Prostate gland (tissue), 2 donors: ENCODE data around the gene NFAM1. TPM values are rescaled to one million over a fixed set of nuclear protein-coding genes. Genes with fewer than 3 reads are reported as not detected.

Experiments
- DNase-seq: peaks from one replicate; pipeline ENCODE4 v3.0.0-alpha.2; 2019; ENCODE audit warnings: low spot score
- H3K27ac ChIP-seq, 2 donors: fragments of 200-600 bp; sonication (generic); 2 replicates each; pipeline ENCODE4 v1.5.1; 2017 to 2019
- H3K27me3 ChIP-seq: fragments of 200-600 bp; sonication (generic); replicated peaks from 2 replicates; pipeline ENCODE4 v1.5.1; 2019; ENCODE audit not compliant: insufficient read depth
- H3K36me3 ChIP-seq, 2 donors: fragments of 200-600 bp; sonication (generic); 1 replicate in 1 of 2; 2 replicates in 1 of 2; pipeline versions ENCODE4 v1.5.1 to v1.8.1; 2017 to 2019
- H3K4me1 ChIP-seq: fragments of 200-600 bp; sonication (generic); replicated peaks from 2 replicates; pipeline ENCODE4 v1.5.1; 2019
- H3K4me3 ChIP-seq, 2 donors: fragments of 200-600 bp; sonication (generic); 2 replicates each; pipeline ENCODE4 v1.5.1; 2017 to 2019
- H3K9me3 ChIP-seq: fragments of 200-600 bp; sonication (generic); 2 replicates; pipeline ENCODE4 v1.5.1; 2017
- POLR2A ChIP-seq: fragments of 450-650 bp; IDR thresholded peaks from one replicate; pipeline ENCODE4 v1.6.1; 2016; ENCODE audit warnings: antibody characterized with exemption, mild to moderate bottlenecking
- POLR2AphosphoS5 ChIP-seq: sonication (generic); formaldehyde crosslinking; IDR thresholded peaks from one replicate; pipeline ENCODE4 v1.6.1; 2017; ENCODE audit warnings: antibody characterized with exemption
- WGBS: methylation state at CpG from one replicate; pipeline ENCODE4 v1.1.5; 2018; 5-methylcytosine and 5-hydroxymethylcytosine counted together
- intact Hi-C: fragments of 100-400 bp; cut with DNase I; formaldehyde crosslinking; loops from one replicate; pipeline ENCODE4 v1.14.2; 2022
- total RNA-seq, 2 donors: library from RNA; depleted of rRNA; stranded (reverse); fragments of >200 nt; gene quantifications; one replicate each; pipeline ENCODE4 v1.1.0, GENCODE V29; 2016
- TF ChIP-seq, protein P1 (sequence below), 4 experiments: fragments of 200-600 bp in 2 of 4; fragments of 450-650 bp in 2 of 4; sonication (generic) in 2 of 4; IDR thresholded peaks; 1 replicate in 3 of 4; 2 replicates in 1 of 4; pipeline ENCODE4 v1.5.1; 2016 to 2019; ENCODE audit warnings: antibody characterized with exemption in 4 of 4, mild to moderate bottlenecking in 2 of 4, moderate library complexity in 2 of 4

NFAM1 gene
- total RNA-seq, 2 donors from 2014 or later: 0.36 to 2.4 TPM

DNA sequence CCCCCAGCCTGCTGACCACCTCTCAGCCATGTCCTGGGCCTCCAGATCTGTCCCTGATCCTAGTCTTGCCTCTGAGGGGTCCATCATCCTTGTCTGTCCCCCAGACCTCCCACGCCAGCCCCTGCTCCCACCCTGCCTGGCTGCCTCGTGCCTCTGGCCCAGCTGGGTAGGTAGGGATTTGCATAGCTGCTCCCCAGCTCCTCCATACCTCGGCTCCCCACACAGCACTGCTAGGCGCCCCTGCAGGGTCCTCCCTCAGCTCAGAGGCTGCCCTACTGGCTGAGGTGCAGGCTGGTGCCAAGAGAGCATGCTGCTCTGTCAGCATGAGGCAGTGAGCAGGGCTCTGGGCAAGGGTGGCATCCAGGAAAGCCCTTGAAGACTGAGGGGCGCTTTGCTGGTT, 47.7 kb downstream of the NFAM1 start:
- no peaks in the 10 kb centered on the region for H3K36me3 ChIP-seq
- H3K4me1 ChIP-seq: no peaks in the 10 kb centered on the region
- WGBS: 92% methylated on average over 5 of the region's 5 CpGs
- no peak overlapping the region for H3K27ac ChIP-seq
- no peaks in the 10 kb centered on the region for H3K27me3 ChIP-seq
- no peaks in the 10 kb centered on the region for H3K9me3 ChIP-seq
- TF ChIP-seq, protein P1, sequence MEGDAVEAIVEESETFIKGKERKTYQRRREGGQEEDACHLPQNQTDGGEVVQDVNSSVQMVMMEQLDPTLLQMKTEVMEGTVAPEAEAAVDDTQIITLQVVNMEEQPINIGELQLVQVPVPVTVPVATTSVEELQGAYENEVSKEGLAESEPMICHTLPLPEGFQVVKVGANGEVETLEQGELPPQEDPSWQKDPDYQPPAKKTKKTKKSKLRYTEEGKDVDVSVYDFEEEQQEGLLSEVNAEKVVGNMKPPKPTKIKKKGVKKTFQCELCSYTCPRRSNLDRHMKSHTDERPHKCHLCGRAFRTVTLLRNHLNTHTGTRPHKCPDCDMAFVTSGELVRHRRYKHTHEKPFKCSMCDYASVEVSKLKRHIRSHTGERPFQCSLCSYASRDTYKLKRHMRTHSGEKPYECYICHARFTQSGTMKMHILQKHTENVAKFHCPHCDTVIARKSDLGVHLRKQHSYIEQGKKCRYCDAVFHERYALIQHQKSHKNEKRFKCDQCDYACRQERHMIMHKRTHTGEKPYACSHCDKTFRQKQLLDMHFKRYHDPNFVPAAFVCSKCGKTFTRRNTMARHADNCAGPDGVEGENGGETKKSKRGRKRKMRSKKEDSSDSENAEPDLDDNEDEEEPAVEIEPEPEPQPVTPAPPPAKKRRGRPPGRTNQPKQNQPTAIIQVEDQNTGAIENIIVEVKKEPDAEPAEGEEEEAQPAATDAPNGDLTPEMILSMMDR (IDR thresholded peaks at IDR 0.05): no peak
- DNase-seq: no peak
- no peak overlapping the region for H3K4me3 ChIP-seq
- intact Hi-C loops: no loop called here

DNA sequence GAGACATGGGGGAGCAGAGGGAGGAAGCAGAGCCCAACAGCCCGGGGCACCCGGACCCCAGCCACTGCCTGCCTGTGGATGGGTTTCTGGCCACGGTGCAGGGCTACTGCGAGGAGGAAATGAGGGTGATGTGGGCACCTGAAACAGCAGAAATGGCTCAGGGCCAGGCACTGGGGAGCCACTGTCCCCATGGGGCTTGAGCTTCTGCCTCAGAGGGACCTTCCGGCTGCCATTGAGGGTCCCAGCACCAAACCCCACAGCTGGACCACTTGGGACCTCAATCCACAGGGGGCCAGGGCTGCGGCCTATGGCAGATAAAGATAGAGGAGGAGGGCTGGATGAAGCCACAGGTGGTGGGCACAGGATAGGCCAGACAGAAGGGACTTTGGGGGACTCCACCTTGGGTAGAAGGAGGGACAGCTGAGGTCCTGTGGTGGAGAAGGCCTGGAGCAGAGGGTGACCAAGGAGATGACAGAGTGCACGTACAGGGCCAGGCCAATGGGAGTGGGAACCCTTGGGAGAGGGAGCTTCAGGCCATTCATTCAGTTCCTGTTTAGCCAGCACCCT, 48.3 kb downstream of the NFAM1 start:
- WGBS: 95% methylated on average over 7 of the region's 7 CpGs
- Histone ChIP-seq H3K4me1 (no peaks in the 10 kb centered on the region), H3K4me3 (no peak overlapping the region), H3K9me3 (no peaks in the 10 kb centered on the region), H3K36me3 (no peaks in the 10 kb centered on the region), H3K27me3 (no peaks in the 10 kb centered on the region), H3K27ac (no peak overlapping the region)
- TF ChIP-seq POLR2AphosphoS5 (no peak), POLR2A (no peak)
- TF ChIP-seq, protein P1 (IDR thresholded peaks at IDR 0.05): no peak
- intact Hi-C loops: no loop called here
- no peak for DNase-seq

DNA sequence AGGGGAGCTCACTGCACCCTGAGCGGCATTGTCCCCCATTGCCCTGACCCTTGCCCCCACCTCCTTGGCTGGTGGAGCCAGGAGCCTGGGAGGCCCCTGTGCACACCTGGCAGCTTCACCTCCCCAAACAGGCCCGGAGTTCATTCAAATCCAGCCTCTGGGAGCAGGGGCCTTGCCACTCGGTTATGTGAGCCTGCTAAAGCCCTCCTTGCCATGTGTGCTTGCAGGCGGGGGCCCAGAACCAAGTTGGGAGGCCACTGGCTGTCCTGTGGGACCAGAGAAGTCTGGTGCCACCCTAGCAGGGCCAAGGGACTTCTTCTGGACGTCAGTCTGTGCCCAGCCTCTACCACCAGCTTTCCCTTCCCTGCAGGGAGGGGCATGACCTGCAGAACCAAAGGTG, 48.9 kb downstream of the NFAM1 start:
- DNase-seq: no peak
- TF ChIP-seq, protein P1 (IDR thresholded peaks at IDR 0.05): no peak
- TF ChIP-seq POLR2AphosphoS5: no peak
- TF ChIP-seq POLR2A: no peak
- Histone ChIP-seq H3K4me1 (no peaks in the 10 kb centered on the region), H3K36me3 (no peaks in the 10 kb centered on the region), H3K9me3 (no peaks in the 10 kb centered on the region), H3K27ac (no peak overlapping the region), H3K4me3 (no peak overlapping the region), H3K27me3 (no peaks in the 10 kb centered on the region)
- intact Hi-C loops: no loop called here
- 93% methylated on average over 5 of the region's 5 CpGs for WGBS

DNA sequence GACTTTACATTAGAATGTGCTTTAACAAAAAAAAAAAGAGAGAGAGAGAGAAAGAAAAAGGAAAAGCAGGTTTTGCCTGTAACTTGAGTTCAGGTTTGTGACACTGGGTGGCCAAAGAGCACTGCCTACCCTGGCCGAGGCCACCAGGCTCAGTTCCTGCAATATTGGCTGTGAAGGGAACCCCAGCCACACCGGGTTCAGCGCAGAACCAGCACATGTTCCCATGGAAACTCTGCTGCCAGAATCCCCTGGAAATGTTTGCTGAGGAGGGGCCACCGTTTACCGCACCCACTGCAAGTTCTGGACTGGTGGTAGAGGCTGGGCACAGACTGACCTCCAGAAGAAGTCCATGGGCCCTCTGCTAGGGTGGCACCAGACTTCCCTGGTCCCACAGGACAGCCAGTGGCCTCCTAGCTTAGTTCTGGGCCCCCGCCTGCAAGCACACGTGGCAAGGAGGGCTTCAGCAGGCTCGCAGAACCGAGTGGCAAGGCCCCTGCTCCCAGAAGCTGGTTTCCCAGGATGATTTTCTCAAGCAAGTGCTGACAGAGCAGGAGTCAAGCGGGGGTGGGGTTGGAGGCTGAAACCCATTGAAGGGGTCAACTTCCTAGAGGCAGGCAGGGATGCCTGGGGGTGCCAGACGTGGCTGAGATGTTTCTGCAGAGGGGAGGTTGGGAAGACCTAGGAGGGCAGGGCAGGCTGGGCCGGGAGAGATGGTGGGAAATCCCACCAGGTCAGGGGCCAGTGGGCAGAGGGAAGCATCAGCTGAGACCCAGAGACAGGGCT, 51.2 kb downstream of the NFAM1 start:
- no peaks in the 10 kb centered on the region for H3K27me3 ChIP-seq
- TF ChIP-seq POLR2AphosphoS5: no peak
- TF ChIP-seq, protein P1 (IDR thresholded peaks at IDR 0.05): no peak
- no peak for TF ChIP-seq POLR2A
- intact Hi-C loops: no loop called here
- H3K4me3 ChIP-seq: no peak overlapping the region
- 54% methylated on average over 12 of the region's 12 CpGs for WGBS
- no peaks in the 10 kb centered on the region for H3K9me3 ChIP-seq
- H3K36me3 ChIP-seq: no peaks in the 10 kb centered on the region
- no peak for DNase-seq
- H3K4me1 ChIP-seq: no peaks in the 10 kb centered on the region
- no peak overlapping the region for H3K27ac ChIP-seq

DNA sequence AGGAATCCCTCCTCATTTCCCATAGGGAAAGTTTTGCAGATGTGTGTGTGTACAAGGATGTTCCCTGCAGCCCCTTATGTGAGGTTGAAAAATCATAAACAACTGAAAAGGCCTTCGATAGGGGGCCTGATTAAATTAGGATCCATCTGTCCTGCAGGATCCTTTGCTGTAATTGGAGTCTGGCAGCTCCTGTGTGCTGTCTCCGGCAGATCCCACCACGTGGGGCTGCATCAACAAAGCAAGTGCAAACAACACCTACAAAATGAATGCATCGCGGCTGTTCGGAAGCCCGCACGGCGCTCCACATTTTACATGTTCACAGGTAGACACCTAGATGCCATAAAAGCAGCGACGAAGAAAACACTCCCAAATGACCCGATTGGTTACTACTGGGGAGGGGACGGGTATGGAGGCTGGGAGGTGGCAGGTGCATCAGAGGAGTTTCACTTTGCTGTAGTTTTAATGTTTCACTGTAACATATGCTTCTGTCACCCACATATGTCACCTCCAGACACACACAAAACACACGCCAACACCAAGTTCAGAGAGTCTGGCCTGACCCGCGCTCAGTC, 52.2 kb downstream of the NFAM1 start:
- no peak overlapping the region for H3K27ac ChIP-seq
- H3K4me1 ChIP-seq: no peaks in the 10 kb centered on the region
- no peaks in the 10 kb centered on the region for H3K27me3 ChIP-seq
- TF ChIP-seq POLR2AphosphoS5: no peak
- no peak for TF ChIP-seq POLR2A
- TF ChIP-seq, protein P1 (IDR thresholded peaks at IDR 0.05): no peak
- no peak for DNase-seq
- intact Hi-C loops: no loop called here
- no peaks in the 10 kb centered on the region for H3K9me3 ChIP-seq
- H3K36me3 ChIP-seq: no peaks in the 10 kb centered on the region
- 54% methylated on average over 16 of the region's 16 CpGs for WGBS
- H3K4me3 ChIP-seq: no peak overlapping the region
